Activated naive CD8-positive, alpha-beta T cell treated with anti-CD3 and anti-CD28 coated beads for 36 hours (primary cell): ENCODE results near the gene SLC24A3. TPM values are rescaled to one million over a fixed set of nuclear protein-coding genes. Genes with fewer than 3 reads are reported as not detected.

Source experiments
- DNase-seq: peaks from one replicate; pipeline ENCODE4 v3.0.0; 2021
- H3K27ac Mint-ChIP-seq: one replicate; pipeline ENCODE4 v1.8.0; 2022; ENCODE audit warnings: mild to moderate bottlenecking, moderate library complexity, mixed read lengths
- H3K27me3 Mint-ChIP-seq: one replicate; pipeline ENCODE4 v1.8.0; 2022; ENCODE audit warnings: mild to moderate bottlenecking, mixed read lengths
- H3K36me3 Mint-ChIP-seq: one replicate; pipeline ENCODE4 v1.8.0; 2021; ENCODE audit warnings: mild to moderate bottlenecking, mixed read lengths
- H3K4me1 Mint-ChIP-seq: one replicate; pipeline ENCODE4 v1.8.0; 2021; ENCODE audit warnings: mixed read lengths
- H3K4me3 Mint-ChIP-seq: one replicate; pipeline ENCODE4 v1.8.0; 2022; ENCODE audit warnings: mild to moderate bottlenecking, moderate library complexity, mixed read lengths
- H3K9me3 Mint-ChIP-seq: one replicate; pipeline ENCODE4 v1.8.0; 2022; ENCODE audit warnings: mixed read lengths
- total RNA-seq, 2 experiments: library from RNA; stranded (reverse); gene quantifications; one replicate each; pipeline ENCODE4 v1.2.3, GENCODE V29; 2021

SLC24A3 gene
- total RNA-seq, 2 experiments from 2014 or later, result not detected

DNA sequence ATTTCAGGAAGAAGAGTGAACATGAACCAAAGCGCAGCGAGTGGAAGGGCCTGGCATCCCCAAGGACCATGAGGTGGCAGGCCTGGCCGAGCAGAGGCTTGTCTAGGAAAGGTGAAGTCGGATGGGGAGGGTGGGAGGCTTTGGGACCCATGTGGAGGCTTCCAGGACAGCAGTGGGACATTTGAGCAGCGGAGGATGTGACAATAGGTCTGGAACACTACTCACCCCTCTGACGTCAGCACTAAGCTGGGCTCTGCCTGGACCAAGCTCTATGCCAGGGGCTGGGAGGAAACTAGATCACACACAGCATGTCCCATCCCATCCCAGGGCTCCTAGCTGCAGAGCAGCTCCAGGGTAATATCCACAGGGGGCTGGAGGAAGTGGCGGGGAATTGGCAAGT lies 370.3 kb downstream of the SLC24A3 start:
- Mint-ChIP-seq H3K27me3 (peaks cover 6% of the 10 kb centered on the region), H3K4me1 (no peaks in the 10 kb centered on the region), H3K9me3 (no peaks in the 10 kb centered on the region), H3K36me3 (no peaks in the 10 kb centered on the region), H3K27ac (no peak overlapping the region), H3K4me3 (no peak overlapping the region)
- DNase-seq, result no peak

GRCh38 chr20:19583532-19584175 lies 371.2 kb downstream of the SLC24A3 start:
- peaks cover 6% of the 10 kb centered on the region for H3K27me3 Mint-ChIP-seq
- no peak overlapping the region for H3K27ac Mint-ChIP-seq
- no peaks in the 10 kb centered on the region for H3K4me1 Mint-ChIP-seq
- H3K36me3 Mint-ChIP-seq, result no peaks in the 10 kb centered on the region
- H3K9me3 Mint-ChIP-seq, result no peaks in the 10 kb centered on the region
- H3K4me3 Mint-ChIP-seq, result no peak overlapping the region
- peak; percentile 43 for DNase-seq

DNA sequence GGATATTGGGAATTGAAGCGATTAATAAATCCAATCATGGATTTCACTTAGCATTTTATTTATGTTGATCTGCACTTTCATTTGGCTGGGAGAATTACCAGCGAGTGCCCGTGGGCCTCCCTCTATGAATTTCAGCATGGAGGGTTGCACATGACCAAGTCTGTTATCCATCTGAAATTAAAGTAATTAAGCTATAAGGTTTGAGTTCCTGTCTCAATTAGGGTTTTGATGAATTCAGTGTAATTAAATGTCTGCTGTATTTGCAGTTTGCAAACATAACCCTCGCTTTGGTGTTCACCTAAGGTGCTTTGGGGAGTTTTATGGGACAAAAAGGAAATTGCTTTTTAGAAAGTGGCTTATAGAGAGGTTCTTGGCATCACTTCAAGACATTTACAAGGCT lies 375.8 kb downstream of the SLC24A3 start:
- H3K27me3 Mint-ChIP-seq, result peaks cover 2% of the 10 kb centered on the region
- no peaks in the 10 kb centered on the region for H3K4me1 Mint-ChIP-seq
- no peak overlapping the region for H3K27ac Mint-ChIP-seq
- no peaks in the 10 kb centered on the region for H3K9me3 Mint-ChIP-seq
- H3K36me3 Mint-ChIP-seq, result no peaks in the 10 kb centered on the region
- no peak for DNase-seq
- H3K4me3 Mint-ChIP-seq, result no peak overlapping the region

DNA sequence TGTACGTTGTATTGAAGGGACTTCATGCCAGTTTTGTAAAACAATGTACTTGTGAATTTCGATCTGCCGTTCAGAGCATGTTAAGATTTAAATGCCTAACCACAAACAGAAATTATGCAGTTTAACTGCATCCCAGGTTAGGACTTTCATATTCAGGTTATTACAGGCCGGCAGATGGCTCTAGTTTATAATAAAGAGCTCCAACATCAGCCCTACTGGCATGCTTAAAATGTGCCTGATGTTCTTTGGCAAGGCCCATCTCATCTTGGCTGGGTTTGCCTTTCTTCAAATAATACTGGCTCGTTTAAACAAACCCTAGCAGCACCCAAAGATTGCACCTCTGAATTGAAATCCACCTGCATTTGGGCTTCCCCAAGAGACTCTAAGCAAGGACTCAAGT lies 376.3 kb downstream of the SLC24A3 start:
- no peaks in the 10 kb centered on the region for H3K4me1 Mint-ChIP-seq
- H3K27me3 Mint-ChIP-seq, result no peaks in the 10 kb centered on the region
- H3K9me3 Mint-ChIP-seq, result no peaks in the 10 kb centered on the region
- H3K36me3 Mint-ChIP-seq, result no peaks in the 10 kb centered on the region
- H3K4me3 Mint-ChIP-seq, result no peak overlapping the region
- no peak overlapping the region for H3K27ac Mint-ChIP-seq
- DNase-seq, result no peak

- Mint-ChIP-seq H3K27ac (no peak overlapping the region), H3K4me3 (no peak overlapping the region), H3K36me3 (no peaks in the 10 kb centered on the region), H3K9me3 (no peaks in the 10 kb centered on the region), H3K27me3 (no peaks in the 10 kb centered on the region), H3K4me1 (no peaks in the 10 kb centered on the region)
- no peak for DNase-seq
Measured at GRCh38 chr20:19589787-19590362, 377.4 kb downstream of the SLC24A3 start.

- no peaks in the 10 kb centered on the region for H3K27me3 Mint-ChIP-seq
- no peak overlapping the region for H3K27ac Mint-ChIP-seq
- no peak overlapping the region for H3K4me3 Mint-ChIP-seq
- no peaks in the 10 kb centered on the region for H3K36me3 Mint-ChIP-seq
- no peaks in the 10 kb centered on the region for H3K4me1 Mint-ChIP-seq
- H3K9me3 Mint-ChIP-seq, result no peaks in the 10 kb centered on the region
- no peak for DNase-seq
Measured at GRCh38 chr20:19590382-19590781, 377.9 kb downstream of the SLC24A3 start.

DNA sequence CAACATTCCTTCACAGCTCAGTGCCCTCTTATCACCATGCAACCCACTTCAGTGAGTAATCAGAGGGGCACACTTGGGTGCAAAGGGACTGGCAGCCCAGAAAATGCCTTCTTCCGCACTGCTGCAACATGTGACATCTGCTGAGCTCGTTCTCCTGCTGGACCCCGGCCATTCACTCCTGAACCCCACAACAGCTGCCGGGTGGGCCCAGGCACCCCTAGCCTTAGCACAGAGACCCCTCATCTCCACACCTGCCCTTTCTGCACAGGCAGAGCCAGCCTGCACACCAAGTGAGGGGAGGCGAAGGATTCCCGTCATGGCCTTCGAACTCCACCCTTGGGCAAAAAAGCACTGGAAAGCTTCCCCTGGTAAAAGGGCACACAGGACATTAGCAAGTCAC lies 381.3 kb downstream of the SLC24A3 start:
- H3K27ac Mint-ChIP-seq, result no peak overlapping the region
- H3K27me3 Mint-ChIP-seq, result no peaks in the 10 kb centered on the region
- no peaks in the 10 kb centered on the region for H3K9me3 Mint-ChIP-seq
- H3K4me1 Mint-ChIP-seq, result no peaks in the 10 kb centered on the region
- H3K4me3 Mint-ChIP-seq, result no peak overlapping the region
- DNase-seq, result no peak
- no peaks in the 10 kb centered on the region for H3K36me3 Mint-ChIP-seq

DNA sequence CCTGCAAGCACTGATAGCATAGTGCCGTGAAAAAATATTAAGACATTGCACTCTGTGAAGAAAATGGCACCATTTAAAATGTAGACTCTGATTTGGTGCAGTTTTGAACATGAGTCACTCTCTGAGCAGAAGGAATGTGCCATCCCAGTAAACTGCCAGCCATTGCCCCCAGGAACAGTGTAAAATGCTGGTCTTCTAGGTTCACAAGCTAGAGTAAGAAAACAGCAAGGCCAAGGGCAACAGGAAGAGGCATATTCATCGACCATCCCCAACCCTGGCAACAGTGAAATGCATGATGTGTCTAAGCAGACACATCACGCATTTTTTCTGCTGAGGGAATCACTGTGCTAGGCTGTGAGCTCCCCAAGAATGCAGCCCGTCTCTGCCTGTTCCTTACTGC lies 382.5 kb downstream of the SLC24A3 start:
- Mint-ChIP-seq H3K4me3 (no peak overlapping the region), H3K4me1 (no peaks in the 10 kb centered on the region), H3K27ac (no peak overlapping the region), H3K36me3 (no peaks in the 10 kb centered on the region), H3K27me3 (no peaks in the 10 kb centered on the region), H3K9me3 (no peaks in the 10 kb centered on the region)
- no peak for DNase-seq

DNA sequence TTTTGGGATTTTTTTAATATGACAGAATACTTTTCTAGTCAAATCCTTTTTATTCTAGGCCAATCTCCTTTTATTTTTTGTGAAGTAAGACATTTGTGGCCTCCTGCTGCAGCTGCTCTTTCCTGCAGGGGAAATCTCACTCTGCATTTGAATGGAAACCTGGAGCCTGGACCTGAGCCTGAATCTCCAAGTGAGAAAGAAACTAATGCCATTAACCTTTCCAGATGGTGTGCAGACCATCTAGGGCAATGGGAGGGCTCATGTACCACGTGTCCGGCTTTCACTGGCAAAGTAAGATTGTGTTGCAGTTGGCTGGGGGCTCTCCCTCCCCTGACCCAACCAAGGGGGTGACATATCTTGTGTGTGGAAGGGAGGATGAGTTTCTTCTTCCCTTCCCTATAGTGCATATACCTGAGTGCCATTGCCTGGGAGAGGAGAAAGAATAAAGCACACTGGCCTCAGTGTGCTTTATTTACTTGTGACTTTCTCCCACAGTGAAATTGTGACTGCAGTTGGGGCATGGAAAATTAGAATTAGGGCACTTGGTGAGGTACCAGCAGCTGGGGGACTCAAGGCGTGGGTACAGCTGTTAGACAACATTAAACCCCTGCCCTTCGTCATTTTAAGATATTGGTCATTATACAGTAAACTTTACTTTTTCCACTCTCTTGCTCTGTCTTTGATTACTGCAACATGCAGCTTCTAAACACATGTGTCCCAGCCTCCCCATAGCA lies 385.8 kb downstream of the SLC24A3 start:
- no peaks in the 10 kb centered on the region for H3K36me3 Mint-ChIP-seq
- no peak overlapping the region for H3K4me3 Mint-ChIP-seq
- H3K27me3 Mint-ChIP-seq, result no peaks in the 10 kb centered on the region
- H3K9me3 Mint-ChIP-seq, result no peaks in the 10 kb centered on the region
- DNase-seq, result no peak
- H3K27ac Mint-ChIP-seq, result no peak overlapping the region
- H3K4me1 Mint-ChIP-seq, result no peaks in the 10 kb centered on the region

GRCh38 chr20:19599200-19599599 lies 386.8 kb downstream of the SLC24A3 start:
- Mint-ChIP-seq H3K27ac (no peak overlapping the region), H3K36me3 (no peaks in the 10 kb centered on the region), H3K9me3 (no peaks in the 10 kb centered on the region), H3K4me1 (no peaks in the 10 kb centered on the region), H3K27me3 (no peaks in the 10 kb centered on the region), H3K4me3 (no peak overlapping the region)
- no peak for DNase-seq

GRCh38 chr20:19600042-19600441 lies 387.6 kb downstream of the SLC24A3 start:
- no peaks in the 10 kb centered on the region for H3K27me3 Mint-ChIP-seq
- no peak overlapping the region for H3K4me3 Mint-ChIP-seq
- no peak overlapping the region for H3K27ac Mint-ChIP-seq
- H3K4me1 Mint-ChIP-seq, result no peaks in the 10 kb centered on the region
- H3K36me3 Mint-ChIP-seq, result no peaks in the 10 kb centered on the region
- no peak for DNase-seq
- no peaks in the 10 kb centered on the region for H3K9me3 Mint-ChIP-seq

- Mint-ChIP-seq H3K9me3 (no peaks in the 10 kb centered on the region), H3K27ac (no peak overlapping the region), H3K4me3 (no peak overlapping the region), H3K4me1 (no peaks in the 10 kb centered on the region), H3K27me3 (no peaks in the 10 kb centered on the region), H3K36me3 (no peaks in the 10 kb centered on the region)
- DNase-seq, result no peak
Measured at GRCh38 chr20:19601126-19601810, 388.8 kb downstream of the SLC24A3 start.

GRCh38 chr20:19602675-19603375 lies 390.4 kb downstream of the SLC24A3 start:
- no peak overlapping the region for H3K27ac Mint-ChIP-seq

DNA sequence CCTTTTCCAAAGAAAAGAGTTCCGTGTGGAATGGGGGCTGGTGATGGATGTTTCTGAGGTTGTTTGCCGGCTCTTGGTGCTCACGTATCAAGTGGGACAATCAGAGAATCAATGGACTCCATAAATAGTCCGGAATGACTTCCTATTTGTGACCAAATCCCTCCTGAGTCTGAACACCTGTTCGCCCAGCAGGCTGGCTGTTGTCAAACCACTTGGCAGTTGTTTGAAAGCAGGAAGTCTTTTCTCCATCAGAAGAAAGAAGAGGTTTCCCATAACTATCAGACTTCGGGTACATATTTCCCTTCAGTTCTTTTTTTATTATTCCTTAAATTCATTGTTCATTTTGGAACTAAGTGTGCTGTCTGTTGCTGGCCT lies 390.9 kb downstream of the SLC24A3 start:
- DNase-seq, result no peak
- Mint-ChIP-seq H3K36me3 (no peaks in the 10 kb centered on the region), H3K4me3 (no peak overlapping the region), H3K27ac (no peak overlapping the region), H3K27me3 (no peaks in the 10 kb centered on the region), H3K9me3 (no peaks in the 10 kb centered on the region), H3K4me1 (no peaks in the 10 kb centered on the region)

More at GRCh38 chr20:19602675-19603375, 390.4 kb downstream of the SLC24A3 start:
- DNase-seq, result no peak
- Mint-ChIP-seq H3K4me1 (no peaks in the 10 kb centered on the region), H3K27me3 (no peaks in the 10 kb centered on the region), H3K9me3 (no peaks in the 10 kb centered on the region), H3K4me3 (no peak overlapping the region), H3K36me3 (no peaks in the 10 kb centered on the region)
